Tibial artery (tissue), 4 donors: ENCODE results near the gene EIF2B5.
A peak's percentile ranks its signal among the peaks of the same experiment; 100 is the strongest.
"Not testable (repeated sequence)": the region's sequence is repeated elsewhere in the genome, so short reads cannot be mapped to it uniquely, and the experiment has no call there.

Experiments
- DNase-seq, 2 donors: peaks; one replicate each; pipeline ENCODE4 v3.0.0-alpha.2; 2019
- H3K27ac ChIP-seq, 2 donors: fragments of 200-600 bp; sonication (generic) in 1 of 2; 1 replicate in 1 of 2; 2 replicates in 1 of 2; pipeline ENCODE4 v1.5.1; 2018 to 2019; ENCODE audit warnings: mild to moderate bottlenecking in 1 of 2
- H3K27me3 ChIP-seq, 2 donors: fragments of 200-600 bp; sonication (generic) in 1 of 2; one replicate each; pipeline versions ENCODE4 v1.5.1 to v1.6.0; 2016 to 2019
- H3K36me3 ChIP-seq, 3 donors: fragments of 200-600 bp; sonication (generic) in 2 of 3; one replicate each; pipeline ENCODE4 v1.5.1; 2016 to 2019; ENCODE audit warnings: mild to moderate bottlenecking in 2 of 3
- H3K4me1 ChIP-seq, 4 donors: fragments of 200-600 bp; sonication (generic) in 2 of 4; 1 replicate in 3 of 4; 2 replicates in 1 of 4; pipeline ENCODE4 v1.5.1; 2016 to 2019
- H3K4me3 ChIP-seq, 2 donors: fragments of 200-600 bp; sonication (generic) in 1 of 2; 1 replicate in 1 of 2; 2 replicates in 1 of 2; pipeline ENCODE4 v1.5.1; 2018 to 2019; ENCODE audit warnings: mild to moderate bottlenecking in 2 of 2
- H3K9me3 ChIP-seq, 3 donors: fragments of 200-600 bp; sonication (generic) in 1 of 3; one replicate each; pipeline ENCODE4 v1.5.1; 2016 to 2019
- intact Hi-C: fragments of 100-400 bp; cut with DNase I; formaldehyde crosslinking; loops from one replicate; pipeline ENCODE4 v1.15.0; 2023; ENCODE audit warnings: low total_unique reads
- TF ChIP-seq, protein P1 (sequence below), 2 experiments: fragments of 200-600 bp in 1 of 2; fragments of 450-650 bp in 1 of 2; IDR thresholded peaks; one replicate each; pipeline ENCODE4 v1.5.1; 2017 to 2019; ENCODE audit warnings: antibody characterized with exemption in 2 of 2, mild to moderate bottlenecking in 1 of 2, moderate library complexity in 1 of 2

EIF2B5 gene

DNA sequence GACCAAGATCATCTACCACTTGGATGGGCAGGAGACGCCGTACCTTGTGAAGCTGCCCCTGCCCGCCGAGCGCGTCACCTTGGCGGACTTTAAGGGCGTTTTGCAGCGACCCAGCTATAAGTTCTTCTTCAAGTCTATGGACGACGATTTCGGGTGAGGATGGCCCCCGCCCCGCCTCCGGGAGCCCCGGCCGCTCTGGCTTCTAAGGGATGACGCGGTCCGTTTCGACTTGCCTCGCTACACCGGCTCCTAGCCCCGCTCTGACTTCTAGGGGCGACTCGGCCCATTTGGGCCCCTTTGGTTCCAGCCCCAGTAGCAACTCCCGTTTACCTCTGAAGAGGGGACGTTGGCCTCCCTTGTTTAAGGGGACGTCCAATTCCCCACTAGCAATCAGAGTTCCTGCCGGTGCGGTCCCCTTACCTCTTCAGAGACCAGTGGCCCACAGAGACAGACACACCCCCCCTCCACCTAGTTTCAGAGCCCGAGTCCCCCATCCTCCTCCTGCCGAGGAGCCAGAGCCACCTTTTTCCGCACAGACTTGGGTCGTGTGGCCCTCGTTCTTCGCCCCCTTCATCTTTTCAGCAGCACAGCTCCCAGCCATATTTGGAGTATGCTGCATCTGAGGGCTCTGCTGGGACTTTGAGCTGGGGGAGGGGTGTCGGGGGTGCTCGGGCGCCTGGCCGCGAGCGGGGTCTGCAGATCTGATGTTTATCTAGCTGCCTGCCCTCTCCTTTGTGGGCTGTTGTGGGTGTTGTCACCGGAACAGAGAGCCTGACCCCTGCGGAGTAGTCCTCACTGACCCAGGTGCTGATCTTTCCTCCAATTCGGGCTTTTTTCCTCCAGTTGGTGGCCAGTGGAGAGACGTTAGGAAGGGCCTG lies 20.7 kb downstream of the EIF2B5 start:
- Histone ChIP-seq H3K27me3 (no peaks in the 10 kb centered on the region), H3K4me1 (peaks cover 0 to 60% (median 41%) of the 10 kb centered on the region in 4 donors), H3K4me3 (peak overlapping the region; percentile 95 to 97), H3K27ac (peak overlapping the region; percentile 94 to 98), H3K9me3 (no peaks in the 10 kb centered on the region), H3K36me3 (no peaks in the 10 kb centered on the region)
- peak in 1 of 2 donors; percentile 80 for DNase-seq
- intact Hi-C loops: loop anchor here (2.0 kb wide), 2 partner anchors 19 to 21 kb away; partner anchors contain the start of genes AP2M1 and EIF2B5
- TF ChIP-seq, protein P1, sequence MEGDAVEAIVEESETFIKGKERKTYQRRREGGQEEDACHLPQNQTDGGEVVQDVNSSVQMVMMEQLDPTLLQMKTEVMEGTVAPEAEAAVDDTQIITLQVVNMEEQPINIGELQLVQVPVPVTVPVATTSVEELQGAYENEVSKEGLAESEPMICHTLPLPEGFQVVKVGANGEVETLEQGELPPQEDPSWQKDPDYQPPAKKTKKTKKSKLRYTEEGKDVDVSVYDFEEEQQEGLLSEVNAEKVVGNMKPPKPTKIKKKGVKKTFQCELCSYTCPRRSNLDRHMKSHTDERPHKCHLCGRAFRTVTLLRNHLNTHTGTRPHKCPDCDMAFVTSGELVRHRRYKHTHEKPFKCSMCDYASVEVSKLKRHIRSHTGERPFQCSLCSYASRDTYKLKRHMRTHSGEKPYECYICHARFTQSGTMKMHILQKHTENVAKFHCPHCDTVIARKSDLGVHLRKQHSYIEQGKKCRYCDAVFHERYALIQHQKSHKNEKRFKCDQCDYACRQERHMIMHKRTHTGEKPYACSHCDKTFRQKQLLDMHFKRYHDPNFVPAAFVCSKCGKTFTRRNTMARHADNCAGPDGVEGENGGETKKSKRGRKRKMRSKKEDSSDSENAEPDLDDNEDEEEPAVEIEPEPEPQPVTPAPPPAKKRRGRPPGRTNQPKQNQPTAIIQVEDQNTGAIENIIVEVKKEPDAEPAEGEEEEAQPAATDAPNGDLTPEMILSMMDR (IDR thresholded peaks at IDR 0.05): no peak

DNA sequence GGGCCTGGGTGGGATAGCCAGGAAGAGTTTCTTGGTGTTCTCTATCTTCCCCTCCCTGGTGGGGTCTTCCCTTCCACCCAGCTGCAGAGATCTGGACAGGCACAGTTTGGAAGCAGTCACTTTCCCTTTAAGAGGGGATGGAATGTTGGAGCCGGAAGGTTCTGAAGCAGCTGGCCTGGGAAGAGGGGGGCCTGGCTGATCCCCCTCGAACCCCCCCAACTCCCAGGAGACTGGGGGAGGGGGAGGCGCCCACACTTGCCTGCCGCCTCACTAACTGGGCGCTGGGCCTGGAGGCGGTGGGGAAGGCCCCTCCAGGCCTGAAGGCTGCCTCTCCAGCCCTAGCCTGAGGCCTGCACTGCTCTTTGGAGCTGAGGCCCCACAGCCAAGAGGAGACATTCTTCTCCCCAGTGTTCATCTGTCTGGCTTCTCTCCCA lies 21.4 kb downstream of the EIF2B5 start:
- Histone ChIP-seq H3K36me3 (no peaks in the 10 kb centered on the region), H3K27ac (peak overlapping the region; percentile 94 to 98), H3K9me3 (no peaks in the 10 kb centered on the region), H3K4me3 (peak overlapping the region; percentile 95 to 97), H3K4me1 (peaks cover 0 to 67% (median 48%) of the 10 kb centered on the region in 4 donors), H3K27me3 (no peaks in the 10 kb centered on the region)
- TF ChIP-seq, protein P1 (IDR thresholded peaks at IDR 0.05): no peak
- intact Hi-C loops: loop anchor here (2.0 kb wide), 1 partner anchor 22 kb away; the partner anchor contains the start of gene EIF2B5
- peak in 1 of 2 donors; percentile 89 for DNase-seq

DNA sequence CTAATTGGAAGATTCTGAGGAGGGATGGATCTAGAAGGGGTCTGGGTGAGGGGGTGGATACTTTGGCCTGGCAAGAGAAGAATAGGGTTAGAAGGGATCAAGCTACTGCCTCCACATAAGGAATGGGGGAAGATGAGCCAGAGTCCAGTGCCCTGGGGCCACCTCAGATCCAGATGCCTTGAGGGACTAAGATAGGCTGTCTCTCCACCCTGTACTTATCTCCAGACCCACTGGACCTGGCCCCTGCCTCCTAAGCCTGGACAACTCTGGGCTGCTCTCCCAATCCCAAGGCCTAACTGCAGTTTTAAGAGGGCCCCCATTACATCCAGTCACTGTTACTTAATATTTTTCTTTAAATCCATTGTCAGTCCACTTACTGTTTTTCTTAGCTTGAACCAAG lies 22.0 kb downstream of the EIF2B5 start:
- TF ChIP-seq, protein P1 (IDR thresholded peaks at IDR 0.05): no peak
- Histone ChIP-seq H3K36me3 (no peaks in the 10 kb centered on the region), H3K4me3 (peak overlapping the region; percentile 95 to 97), H3K27me3 (no peaks in the 10 kb centered on the region), H3K4me1 (peaks cover 0 to 74% (median 51%) of the 10 kb centered on the region in 4 donors), H3K27ac (peak overlapping the region; percentile 94 to 98), H3K9me3 (no peaks in the 10 kb centered on the region)
- intact Hi-C loops: loop anchor here (2.0 kb wide), 1 partner anchor 22 kb away; the partner anchor contains the start of gene EIF2B5
- no peak for DNase-seq

DNA sequence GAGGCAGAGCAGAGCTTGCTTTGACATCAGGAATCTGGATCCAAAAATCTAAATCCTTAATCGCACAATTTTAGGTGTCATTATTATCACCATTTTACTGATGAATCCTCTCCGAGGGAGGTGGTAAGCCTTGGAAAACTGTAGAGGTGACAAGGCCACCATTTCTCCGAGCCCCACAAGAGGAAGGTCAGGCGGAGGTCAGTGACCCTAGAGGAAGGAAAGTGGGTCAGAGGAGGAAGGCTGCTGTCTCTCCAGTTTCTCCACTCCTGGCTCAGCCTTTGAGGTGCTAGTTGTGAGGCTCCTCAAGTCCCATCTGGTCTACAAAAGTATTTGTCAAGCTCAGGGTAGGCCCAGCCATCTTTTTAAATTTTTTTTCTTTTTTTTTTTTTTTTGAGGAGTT lies 23.2 kb downstream of the EIF2B5 start:
- no peak for DNase-seq
- Histone ChIP-seq H3K4me3 (no peak overlapping the region), H3K27me3 (no peaks in the 10 kb centered on the region), H3K4me1 (peaks cover 0 to 83% (median 55%) of the 10 kb centered on the region in 4 donors), H3K27ac (peak overlapping the region in 1 of 2 donors; percentile 98), H3K9me3 (no peaks in the 10 kb centered on the region), H3K36me3 (peaks cover 3 to 6% (median 5%) of the 10 kb centered on the region in 3 donors)
- intact Hi-C loops: no loop called here
- TF ChIP-seq, protein P1 (IDR thresholded peaks at IDR 0.05): no peak

DNA sequence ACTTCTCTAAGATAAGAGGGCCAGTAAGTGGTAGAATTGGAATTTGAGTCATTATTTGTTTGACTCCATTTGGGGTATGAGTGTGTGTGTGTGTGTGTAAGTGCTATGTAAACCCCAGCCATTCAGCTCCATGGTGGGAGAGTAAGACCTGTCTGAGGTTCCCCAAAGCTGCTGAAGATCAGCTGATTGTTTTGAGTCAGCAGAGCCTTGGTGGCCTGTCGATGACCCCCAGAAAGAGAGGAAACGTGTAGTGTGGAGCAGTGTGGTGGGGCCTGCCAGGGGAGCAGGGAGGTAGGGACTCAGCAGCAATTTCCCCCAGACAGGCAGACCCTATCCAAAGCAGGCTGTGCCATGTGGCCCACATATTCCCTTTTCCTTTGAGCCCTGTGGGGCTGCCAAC lies 25.3 kb downstream of the EIF2B5 start:
- no peak for DNase-seq
- TF ChIP-seq, protein P1 (IDR thresholded peaks at IDR 0.05): no peak
- Histone ChIP-seq H3K4me1 (peaks cover 0 to 74% (median 51%) of the 10 kb centered on the region in 4 donors), H3K27me3 (no peaks in the 10 kb centered on the region), H3K36me3 (peaks cover 24 to 26% (median 25%) of the 10 kb centered on the region in 3 donors), H3K9me3 (no peaks in the 10 kb centered on the region), H3K27ac (peak overlapping the region; percentile 58 to 80), H3K4me3 (peak overlapping the region in 1 of 2 donors; percentile 4)
- intact Hi-C loops: no loop called here

DNA sequence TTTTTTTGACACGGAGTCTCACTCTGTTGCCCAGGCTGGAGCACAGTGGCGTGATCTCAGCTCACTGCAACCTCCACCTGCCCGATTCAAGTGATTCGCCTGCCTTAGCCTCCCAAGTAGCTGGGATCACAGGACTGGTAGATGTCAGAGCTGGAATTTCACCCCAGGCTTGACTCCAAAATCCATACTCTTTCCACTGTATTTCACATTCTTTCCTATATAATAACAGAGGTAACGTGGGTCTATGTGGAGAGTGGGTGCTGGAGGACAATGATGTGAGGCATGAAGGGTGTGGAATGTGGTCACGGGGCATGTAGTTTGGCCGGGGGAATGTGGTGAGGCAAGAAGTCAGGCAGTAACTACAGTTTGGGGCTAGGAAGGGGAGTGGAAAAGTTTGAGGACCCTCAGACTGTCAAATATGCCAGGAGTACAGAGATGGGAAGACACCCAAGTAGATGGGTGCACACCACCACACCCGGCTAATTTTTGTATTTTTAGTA lies 27.5 kb downstream of the EIF2B5 start:
- H3K36me3 ChIP-seq: peaks cover 44 to 48% (median 47%) of the 10 kb centered on the region in 3 donors

More for the DNA sequence above, 27.5 kb downstream of the EIF2B5 start:
- intact Hi-C loops, H3K27me3 ChIP-seq, DNase-seq, H3K9me3 ChIP-seq, H3K4me3 ChIP-seq: not testable (repeated sequence)
- peaks cover 0 to 63% (median 41%) of the 10 kb centered on the region in 4 donors for H3K4me1 ChIP-seq
- peak overlapping the region in 1 of 2 donors; percentile 80 for H3K27ac ChIP-seq
